GM23338 (cell line): ENCODE results near the gene FEZF2. TPM values are rescaled to one million over a fixed set of nuclear protein-coding genes. Genes with fewer than 3 reads are reported as not detected.

ENCODE experiments used
- ATAC-seq: fragments of 200-7000 bp; cut with Tn5 transposase; 3 replicates; pipeline ENCODE4 v1.9.1; 2020
- DNase-seq: peaks from one replicate; pipeline ENCODE4 v3.0.0-alpha.2; 2015; ENCODE audit warnings: low spot score
- H2AFZ ChIP-seq: fragments of 200-600 bp; sonication (generic); 2 replicates; pipeline ENCODE4 v1.8.0; 2016; ENCODE audit warnings: antibody characterized with exemption, mild to moderate bottlenecking, moderate library complexity
- H3F3A ChIP-seq: fragments of 200-600 bp; sonication (generic); replicated peaks from 2 replicates; pipeline ENCODE4 v1.8.0; 2017; ENCODE audit warnings: antibody characterized with exemption, mixed run types, low read depth
- H3K27ac ChIP-seq: fragments of 200-600 bp; sonication (generic); 2 replicates; pipeline ENCODE4 v1.6.1; 2016; ENCODE audit warnings: low read depth
- H3K27me3 ChIP-seq: fragments of 200-600 bp; sonication (generic); 2 replicates; pipeline ENCODE4 v1.8.0; 2016; ENCODE audit warnings: mild to moderate bottlenecking, mixed run types, moderate library complexity; ENCODE audit not compliant: insufficient read depth
- H3K36me3 ChIP-seq: fragments of 200-600 bp; sonication (generic); 2 replicates; pipeline ENCODE4 v1.8.0; 2016; ENCODE audit warnings: mild to moderate bottlenecking; ENCODE audit not compliant: insufficient read depth
- H3K4me1 ChIP-seq: fragments of 200-600 bp; sonication (generic); 2 replicates; pipeline ENCODE4 v1.8.0; 2016; ENCODE audit warnings: mild to moderate bottlenecking, moderate library complexity; ENCODE audit not compliant: insufficient read depth
- H3K4me2 ChIP-seq: fragments of 200-600 bp; sonication (generic); 2 replicates; pipeline ENCODE4 v1.7.1; 2017; ENCODE audit warnings: mixed run types
- H3K4me3 ChIP-seq: fragments of 200-600 bp; sonication (generic); 2 replicates; pipeline ENCODE4 v1.6.1; 2016; ENCODE audit warnings: mixed run types
- H3K79me2 ChIP-seq: fragments of 200-600 bp; sonication (generic); replicated peaks from 2 replicates; pipeline ENCODE4 v1.8.0; 2017; ENCODE audit warnings: mild to moderate bottlenecking; ENCODE audit not compliant: insufficient read depth
- H3K9me2 ChIP-seq: fragments of 200-600 bp; sonication (generic); 2 replicates; pipeline ENCODE4 v1.8.0; 2017; ENCODE audit not compliant: insufficient read depth
- H4K20me1 ChIP-seq: fragments of 200-600 bp; sonication (generic); replicated peaks from 2 replicates; pipeline ENCODE4 v1.8.0; 2017; ENCODE audit warnings: mild to moderate bottlenecking; ENCODE audit not compliant: insufficient read depth
- H3K27ac Mint-ChIP-seq: 2 replicates; pipeline ENCODE4 v1.8.0; 2020; ENCODE audit warnings: inconsistent platforms, mild to moderate bottlenecking, moderate library complexity, mixed read lengths
- H3K27me3 Mint-ChIP-seq: 3 replicates; pipeline ENCODE4 v1.8.0; 2022; ENCODE audit warnings: low read depth, mild to moderate bottlenecking, moderate library complexity, mixed read lengths, inconsistent platforms; ENCODE audit not compliant: insufficient read depth, poor library complexity
- H3K36me3 Mint-ChIP-seq: 3 replicates; pipeline ENCODE4 v1.8.0; 2021; ENCODE audit warnings: low read depth, mild to moderate bottlenecking, inconsistent platforms, moderate library complexity, mixed read lengths
- H3K4me1 Mint-ChIP-seq: 3 replicates; pipeline ENCODE4 v1.8.0; 2020; ENCODE audit warnings: mild to moderate bottlenecking, inconsistent platforms, mixed read lengths
- H3K4me3 Mint-ChIP-seq: 3 replicates; pipeline ENCODE4 v1.8.0; 2021; ENCODE audit warnings: moderate library complexity, mild to moderate bottlenecking, inconsistent platforms, mixed read lengths
- H3K9me3 Mint-ChIP-seq: 3 replicates; pipeline ENCODE4 v1.8.0; 2020; ENCODE audit warnings: moderate library complexity, mild to moderate bottlenecking, inconsistent platforms, mixed read lengths
- EZH2 ChIP-seq: fragments of 200-600 bp; sonication (generic); IDR thresholded peaks from one replicate; pipeline ENCODE4 v1.8.0; 2017; ENCODE audit warnings: antibody characterized with exemption, mild to moderate bottlenecking, low read depth; ENCODE audit not compliant: unreplicated experiment
- EZH2phosphoT487 ChIP-seq: fragments of 200-600 bp; sonication (generic); IDR thresholded peaks from one replicate; pipeline ENCODE4 v1.8.1; 2018; ENCODE audit warnings: antibody characterized with exemption; ENCODE audit not compliant: unreplicated experiment
- STAT1 ChIP-seq: IDR thresholded peaks from one replicate; pipeline ENCODE4 v1.6.1; 2016; ENCODE audit warnings: antibody characterized with exemption; ENCODE audit not compliant: unreplicated experiment
- ZNF331 ChIP-seq: fragments of 250-450 bp; sonication (Bioruptor Pico); IDR thresholded peaks from 2 replicates; pipeline ENCODE4 v1.5.0; 2020; ENCODE audit warnings: low read depth, mild to moderate bottlenecking, moderate library complexity
- polyA plus RNA-seq: library from polyadenylated mRNA; unstranded; fragments of >200 nt; fragmentation: Nextera tagmentation; extraction: Ambion mirVana; gene quantifications from 2 replicates; pipeline ENCODE4 v1.2.1, GENCODE V29; 2016
- total RNA-seq: library from RNA; depleted of rRNA; stranded (reverse); fragments of >200 nt; shearing (Covaris generic); gene quantifications from 2 replicates; pipeline ENCODE4 v1.2.3, GENCODE V29; 2014
- TF ChIP-seq, protein P1 (sequence below), 2 experiments: fragments of 200-600 bp in 1 of 2; sonication (generic) in 1 of 2; conservative IDR thresholded peaks; 2 replicates each; pipeline versions ENCODE4 v1.5.1 to v1.6.1; 2016 to 2017; ENCODE audit warnings: antibody characterized with exemption in 2 of 2, low read depth in 2 of 2, mild to moderate bottlenecking in 2 of 2, moderate library complexity in 1 of 2
- TF ChIP-seq, protein P2 (sequence below): IDR thresholded peaks from one replicate; pipeline ENCODE4 v1.6.1; 2018; ENCODE audit warnings: antibody characterized with exemption; ENCODE audit not compliant: unreplicated experiment

FEZF2 gene
- total and polyA plus RNA-seq, 2 experiments from 2014 or later: not detected

DNA sequence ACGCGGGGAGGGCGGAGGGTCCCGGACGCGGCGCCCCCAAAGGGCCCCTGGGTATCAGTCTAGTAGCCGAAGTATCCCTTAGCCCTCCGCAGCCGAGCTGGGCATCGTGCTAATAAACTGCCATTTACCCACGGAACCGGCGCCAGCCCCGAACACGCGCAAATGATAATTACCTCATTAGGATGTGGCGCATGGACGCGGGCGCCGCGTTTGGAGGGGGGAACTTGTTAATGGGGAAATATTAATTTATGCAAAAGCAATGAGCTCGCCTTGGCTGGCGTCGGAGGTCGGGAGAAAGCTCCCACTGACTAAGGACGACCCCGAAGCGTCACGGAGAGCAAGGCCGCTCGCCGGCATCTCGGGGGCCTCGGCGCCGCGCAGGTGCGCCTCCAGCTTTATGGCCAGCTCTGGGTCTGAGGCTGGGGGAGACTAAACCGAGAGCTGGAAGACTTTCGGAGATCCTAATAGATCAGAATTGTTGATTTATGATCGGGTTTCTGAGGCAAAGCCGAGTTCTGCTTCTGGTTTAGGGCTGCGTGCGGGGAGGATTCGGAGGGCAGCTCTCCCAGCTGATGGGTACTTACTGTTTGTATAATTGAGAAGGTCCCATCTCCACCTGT is 474 bp upstream of the FEZF2 start:
- ATAC-seq (no peak), DNase-seq (peak; percentile 26)
- Histone ChIP-seq H2AFZ (peak overlapping the region; percentile 47; the same call in 1 of the 2 replicates), H3K79me2 (no peaks in the 10 kb centered on the region), H3F3A (peaks cover 62% of the 10 kb centered on the region), H3K4me1 (peaks cover 87% of the 10 kb centered on the region), H3K27ac (no peak overlapping the region), H3K36me3 (no peaks in the 10 kb centered on the region), H3K9me2 (no peaks in the 10 kb centered on the region), H3K4me3 (peak overlapping the region; percentile 63), H3K4me2 (peak overlapping the region; percentile 80), H4K20me1 (peaks cover 14% of the 10 kb centered on the region; the same call in 1 of the 2 replicates), H3K27me3 (peaks cover 100% of the 10 kb centered on the region)
- TF ChIP-seq, protein P1, sequence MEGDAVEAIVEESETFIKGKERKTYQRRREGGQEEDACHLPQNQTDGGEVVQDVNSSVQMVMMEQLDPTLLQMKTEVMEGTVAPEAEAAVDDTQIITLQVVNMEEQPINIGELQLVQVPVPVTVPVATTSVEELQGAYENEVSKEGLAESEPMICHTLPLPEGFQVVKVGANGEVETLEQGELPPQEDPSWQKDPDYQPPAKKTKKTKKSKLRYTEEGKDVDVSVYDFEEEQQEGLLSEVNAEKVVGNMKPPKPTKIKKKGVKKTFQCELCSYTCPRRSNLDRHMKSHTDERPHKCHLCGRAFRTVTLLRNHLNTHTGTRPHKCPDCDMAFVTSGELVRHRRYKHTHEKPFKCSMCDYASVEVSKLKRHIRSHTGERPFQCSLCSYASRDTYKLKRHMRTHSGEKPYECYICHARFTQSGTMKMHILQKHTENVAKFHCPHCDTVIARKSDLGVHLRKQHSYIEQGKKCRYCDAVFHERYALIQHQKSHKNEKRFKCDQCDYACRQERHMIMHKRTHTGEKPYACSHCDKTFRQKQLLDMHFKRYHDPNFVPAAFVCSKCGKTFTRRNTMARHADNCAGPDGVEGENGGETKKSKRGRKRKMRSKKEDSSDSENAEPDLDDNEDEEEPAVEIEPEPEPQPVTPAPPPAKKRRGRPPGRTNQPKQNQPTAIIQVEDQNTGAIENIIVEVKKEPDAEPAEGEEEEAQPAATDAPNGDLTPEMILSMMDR (conservative IDR thresholded peaks at IDR 0.05; ENCODE audit: low read depth in 2 of 2): no peak
- TF ChIP-seq EZH2phosphoT487: peak; percentile 90
- Mint-ChIP-seq H3K27me3 (peaks cover 99% of the 10 kb centered on the region), H3K27ac (no peak overlapping the region), H3K4me1 (peaks cover 72% of the 10 kb centered on the region), H3K4me3 (peak overlapping the region; percentile 56), H3K36me3 (no peaks in the 10 kb centered on the region), H3K9me3 (no peaks in the 10 kb centered on the region; the same call in 2 of the 3 replicates)

DNA sequence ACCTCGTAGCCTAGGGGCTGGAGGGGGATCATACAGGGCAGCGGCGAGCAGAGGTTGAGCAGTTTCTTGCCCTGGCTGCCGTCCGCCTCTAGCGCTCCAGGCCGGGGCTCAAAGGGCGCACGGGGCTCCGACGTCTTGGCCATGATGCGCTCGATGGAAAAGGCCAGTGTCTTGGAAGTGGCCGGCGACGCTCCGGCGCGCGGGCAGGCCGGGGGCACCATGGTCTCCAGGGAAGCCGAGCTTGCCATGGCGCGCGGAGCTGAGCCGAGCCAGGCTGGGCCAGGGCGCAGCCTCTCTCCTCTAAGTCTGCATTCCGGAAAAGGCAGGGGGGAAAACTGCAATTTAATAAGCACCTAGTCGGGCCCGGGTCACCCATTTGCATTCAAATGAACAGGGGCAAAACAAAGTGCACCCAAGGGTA is 719 bp downstream of the FEZF2 start:
- TF ChIP-seq EZH2phosphoT487: peak; percentile 91
- TF ChIP-seq EZH2: peak; percentile 91
- TF ChIP-seq ZNF331 (CRISPR knock-in tag): no peak
- Histone ChIP-seq H3K79me2 (no peaks in the 10 kb centered on the region), H3K36me3 (no peaks in the 10 kb centered on the region), H3F3A (peaks cover 53% of the 10 kb centered on the region), H3K4me1 (peaks cover 80% of the 10 kb centered on the region), H2AFZ (peak overlapping the region; percentile 56), H3K4me3 (peak overlapping the region; percentile 63), H3K27ac (no peak overlapping the region), H3K9me2 (no peaks in the 10 kb centered on the region), H3K4me2 (peak overlapping the region; percentile 80), H3K27me3 (peaks cover 100% of the 10 kb centered on the region), H4K20me1 (peaks cover 14% of the 10 kb centered on the region; the same call in 1 of the 2 replicates)
- Mint-ChIP-seq H3K36me3 (no peaks in the 10 kb centered on the region), H3K9me3 (no peaks in the 10 kb centered on the region; the same call in 2 of the 3 replicates), H3K4me1 (peaks cover 75% of the 10 kb centered on the region), H3K4me3 (peak overlapping the region; percentile 56), H3K27ac (no peak overlapping the region), H3K27me3 (peaks cover 99% of the 10 kb centered on the region)
- DNase-seq (no peak), ATAC-seq (peak; percentile 3)

DNA sequence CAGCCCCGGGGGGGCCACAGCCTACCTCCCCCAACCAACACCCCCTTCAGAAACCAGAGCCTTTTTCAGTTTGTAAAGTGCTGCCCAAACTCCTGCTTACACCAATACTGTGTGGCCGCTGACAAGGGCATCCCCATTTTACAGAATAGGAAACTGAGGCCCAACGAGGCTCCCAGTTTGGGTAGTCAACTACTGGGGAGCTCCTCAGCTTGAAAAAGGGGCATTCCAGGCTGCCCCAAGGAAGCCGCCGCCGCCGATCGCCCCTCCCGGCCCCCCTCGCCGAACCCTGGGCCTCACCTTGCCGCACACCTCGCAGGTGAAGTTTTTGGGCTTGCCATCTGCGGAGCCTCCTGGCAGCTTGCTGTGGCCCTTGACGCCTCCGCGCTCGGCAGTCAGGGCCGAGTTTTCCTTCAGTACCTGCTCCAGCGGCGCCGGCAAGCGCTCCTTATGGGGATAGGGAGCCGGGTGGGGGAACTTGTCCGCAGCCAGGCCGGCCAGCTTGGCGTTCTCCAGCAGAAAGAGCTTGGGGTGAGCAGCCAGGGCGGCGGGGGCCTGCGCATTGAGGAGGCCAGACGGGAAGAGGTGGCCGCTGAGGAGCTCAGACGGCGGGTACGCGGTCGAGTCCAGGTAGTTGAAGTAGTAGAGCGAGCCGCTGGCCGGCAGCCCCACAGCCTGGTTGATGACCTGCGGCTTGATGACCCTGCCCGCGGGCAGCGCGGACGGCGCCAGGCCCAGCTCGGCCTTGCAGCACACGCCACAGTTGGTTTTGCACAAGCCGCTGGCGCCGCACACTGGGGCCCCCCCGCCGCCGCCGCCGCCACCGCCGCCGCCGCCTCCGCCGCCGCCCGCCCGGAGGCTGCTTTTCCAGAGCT is 1.4 kb downstream of the FEZF2 start:
- peak; percentile 63 for DNase-seq
- ATAC-seq: no peak; the same call in 1 of the 3 replicates
- Histone ChIP-seq H2AFZ (no peak overlapping the region), H3K4me1 (peaks cover 81% of the 10 kb centered on the region), H3K27ac (no peak overlapping the region), H3K4me3 (peak overlapping the region; percentile 63), H3K36me3 (no peaks in the 10 kb centered on the region), H4K20me1 (peaks cover 14% of the 10 kb centered on the region; the same call in 1 of the 2 replicates), H3F3A (peaks cover 53% of the 10 kb centered on the region), H3K4me2 (peak overlapping the region; percentile 80), H3K79me2 (no peaks in the 10 kb centered on the region), H3K27me3 (peaks cover 100% of the 10 kb centered on the region), H3K9me2 (no peaks in the 10 kb centered on the region)
- Mint-ChIP-seq H3K27ac (no peak overlapping the region), H3K27me3 (peaks cover 99% of the 10 kb centered on the region), H3K4me3 (peak overlapping the region; percentile 74), H3K4me1 (peaks cover 77% of the 10 kb centered on the region), H3K36me3 (no peaks in the 10 kb centered on the region), H3K9me3 (no peaks in the 10 kb centered on the region; the same call in 2 of the 3 replicates)
- TF ChIP-seq STAT1 (no peak), EZH2 (peak; percentile 99), EZH2phosphoT487 (peak; percentile 99)
- TF ChIP-seq, protein P2, sequence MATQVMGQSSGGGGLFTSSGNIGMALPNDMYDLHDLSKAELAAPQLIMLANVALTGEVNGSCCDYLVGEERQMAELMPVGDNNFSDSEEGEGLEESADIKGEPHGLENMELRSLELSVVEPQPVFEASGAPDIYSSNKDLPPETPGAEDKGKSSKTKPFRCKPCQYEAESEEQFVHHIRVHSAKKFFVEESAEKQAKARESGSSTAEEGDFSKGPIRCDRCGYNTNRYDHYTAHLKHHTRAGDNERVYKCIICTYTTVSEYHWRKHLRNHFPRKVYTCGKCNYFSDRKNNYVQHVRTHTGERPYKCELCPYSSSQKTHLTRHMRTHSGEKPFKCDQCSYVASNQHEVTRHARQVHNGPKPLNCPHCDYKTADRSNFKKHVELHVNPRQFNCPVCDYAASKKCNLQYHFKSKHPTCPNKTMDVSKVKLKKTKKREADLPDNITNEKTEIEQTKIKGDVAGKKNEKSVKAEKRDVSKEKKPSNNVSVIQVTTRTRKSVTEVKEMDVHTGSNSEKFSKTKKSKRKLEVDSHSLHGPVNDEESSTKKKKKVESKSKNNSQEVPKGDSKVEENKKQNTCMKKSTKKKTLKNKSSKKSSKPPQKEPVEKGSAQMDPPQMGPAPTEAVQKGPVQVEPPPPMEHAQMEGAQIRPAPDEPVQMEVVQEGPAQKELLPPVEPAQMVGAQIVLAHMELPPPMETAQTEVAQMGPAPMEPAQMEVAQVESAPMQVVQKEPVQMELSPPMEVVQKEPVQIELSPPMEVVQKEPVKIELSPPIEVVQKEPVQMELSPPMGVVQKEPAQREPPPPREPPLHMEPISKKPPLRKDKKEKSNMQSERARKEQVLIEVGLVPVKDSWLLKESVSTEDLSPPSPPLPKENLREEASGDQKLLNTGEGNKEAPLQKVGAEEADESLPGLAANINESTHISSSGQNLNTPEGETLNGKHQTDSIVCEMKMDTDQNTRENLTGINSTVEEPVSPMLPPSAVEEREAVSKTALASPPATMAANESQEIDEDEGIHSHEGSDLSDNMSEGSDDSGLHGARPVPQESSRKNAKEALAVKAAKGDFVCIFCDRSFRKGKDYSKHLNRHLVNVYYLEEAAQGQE: no peak
- TF ChIP-seq, protein P1 (conservative IDR thresholded peaks at IDR 0.05; ENCODE audit: low read depth in 2 of 2): no peak
